ENCODE measurements around the gene THSD4.

- no peak for TF ChIP-seq POLR2A (IDR thresholded peaks at IDR 0.05; ENCODE audit: low read depth, low read length)
- no peak for TF ChIP-seq CTCF (conservative IDR thresholded peaks at IDR 0.05; ENCODE audit: low read depth, low read length)
- TF ChIP-seq MXI1 (IDR thresholded peaks at IDR 0.05; ENCODE audit: borderline replicate concordance, low read depth, low read length): no peak
- TF ChIP-seq NFE2L2 (IDR thresholded peaks at IDR 0.05; ENCODE audit: low read depth, low read length): no peak
- TF ChIP-seq CEBPB (IDR thresholded peaks at IDR 0.05; ENCODE audit: low read depth, low read length): no peak
- no peak for TF ChIP-seq ELK1 (IDR thresholded peaks at IDR 0.05; ENCODE audit: borderline replicate concordance, low read depth, low read length)
- TF ChIP-seq RFX5 (IDR thresholded peaks at IDR 0.05; ENCODE audit: low read depth, low read length): no peak
- TF ChIP-seq RCOR1 (IDR thresholded peaks at IDR 0.05; ENCODE audit: insufficient replicate concordance, low read length): no peak
- no peak for TF ChIP-seq RAD21 (IDR thresholded peaks at IDR 0.05; ENCODE audit: low read length)
Observed at GRCh38 chr15:71447328-71448250, 332.3 kb downstream of the THSD4 start.

Measured in IMR-90 (cell line).